GM21576 (cell line): ENCODE measurements around the gene FILIP1L.

ENCODE experiments used
- ATAC-seq: cut with Tn5 transposase; IDR thresholded peaks from one replicate; pipeline ENCODE4 v1.9.1; 2021; ENCODE audit warnings: mild to moderate bottlenecking, moderate library complexity; ENCODE audit not compliant: unreplicated experiment

FILIP1L gene

GRCh38 chr3:100045696-100046095 is 68.6 kb downstream of the FILIP1L start:
- no peak for ATAC-seq

GRCh38 chr3:100044369-100044768 is 69.9 kb downstream of the FILIP1L start:
- peak; percentile 84 for ATAC-seq

- ATAC-seq = no peak
Measured at GRCh38 chr3:100043271-100043670, 71.0 kb downstream of the FILIP1L start.

- no peak for ATAC-seq
Measured at GRCh38 chr3:100042166-100042981, 71.9 kb downstream of the FILIP1L start.

GRCh38 chr3:100041328-100041749 is 73.0 kb downstream of the FILIP1L start:
- ATAC-seq = no peak

- no peak for ATAC-seq
Measured at GRCh38 chr3:100040451-100041225, 73.7 kb downstream of the FILIP1L start.

- ATAC-seq = no peak
Measured at GRCh38 chr3:100039075-100039474, 75.2 kb downstream of the FILIP1L start.

- ATAC-seq = no peak
Measured at GRCh38 chr3:100033903-100034471, 80.3 kb downstream of the FILIP1L start.

GRCh38 chr3:100033184-100033583 is 81.1 kb downstream of the FILIP1L start:
- no peak for ATAC-seq

GRCh38 chr3:100032243-100032642 is 82.1 kb downstream of the FILIP1L start:
- no peak for ATAC-seq

- no peak for ATAC-seq
Measured at GRCh38 chr3:100030914-100031425, 83.3 kb downstream of the FILIP1L start.

GRCh38 chr3:100030346-100030745 is 84.0 kb downstream of the FILIP1L start:
- ATAC-seq = no peak

- ATAC-seq = peak; percentile 47
Measured at GRCh38 chr3:100029689-100030088, 84.6 kb downstream of the FILIP1L start.

- ATAC-seq = no peak
Measured at GRCh38 chr3:100029052-100029451, 85.2 kb downstream of the FILIP1L start.

- no peak for ATAC-seq
Measured at GRCh38 chr3:100027321-100027720, 87.0 kb downstream of the FILIP1L start.

GRCh38 chr3:100024520-100025303 is 89.6 kb downstream of the FILIP1L start:
- ATAC-seq = no peak

- ATAC-seq = no peak
Measured at GRCh38 chr3:100023595-100023994, 90.7 kb downstream of the FILIP1L start.

GRCh38 chr3:100023150-100023549 is 91.2 kb downstream of the FILIP1L start:
- ATAC-seq = no peak

GRCh38 chr3:100022506-100022905 is 91.8 kb downstream of the FILIP1L start:
- no peak for ATAC-seq

GRCh38 chr3:100020876-100021644 is 93.2 kb downstream of the FILIP1L start:
- no peak for ATAC-seq
